PC-9 (cell line): ENCODE measurements around the gene ZCCHC14. TPM values are rescaled to one million over a fixed set of nuclear protein-coding genes. Genes with fewer than 3 reads are reported as not detected.

Source experiments
- BruUV-seq: library from RNA; stranded (reverse); fragments of 400-500 nt; replicated peaks from 2 replicates; lab custom pipeline; 2021; lab: Mats Ljungman, UMichigan
- CTCF ChIA-PET: fragments of 300-600 bp; sonication (Branson Sonifier 250); formaldehyde crosslinking; loops from one replicate; lab custom pipeline; 2022; ENCODE audit warnings: antibody characterized with exemption; lab: Charles Lee
- POLR2A ChIA-PET: fragments of 300-600 bp; sonication (Branson Sonifier 250); formaldehyde crosslinking; loops from one replicate; lab custom pipeline; 2022; ENCODE audit warnings: antibody characterized with exemption; ENCODE audit not compliant: unreplicated experiment; lab: Charles Lee
- DNase-seq, 2 experiments: peaks; one replicate each; pipeline versions ENCODE4 v3.0.0 to v3.0.0-alpha.2; 2015 to 2022; ENCODE audit warnings: mixed read lengths in 1 of 2
- H2AFZ ChIP-seq: fragments of 200-600 bp; sonication (generic); 2 replicates; pipeline ENCODE4 v1.8.1; 2017; ENCODE audit warnings: antibody characterized with exemption
- H3F3A ChIP-seq: fragments of 200-600 bp; sonication (generic); 2 replicates; pipeline ENCODE4 v1.8.1; 2017; ENCODE audit warnings: antibody characterized with exemption, mild to moderate bottlenecking, low read depth; ENCODE audit not compliant: insufficient read depth
- H3K27ac ChIP-seq: fragments of 200-600 bp; sonication (generic); 2 replicates; pipeline ENCODE4 v1.6.1; 2016; ENCODE audit warnings: mixed run types
- H3K27me3 ChIP-seq: fragments of 200-600 bp; sonication (generic); 2 replicates; pipeline ENCODE4 v1.6.1; 2016; ENCODE audit warnings: low read depth, mixed run types; ENCODE audit not compliant: insufficient read depth
- H3K36me3 ChIP-seq: fragments of 200-600 bp; sonication (generic); 2 replicates; pipeline ENCODE4 v1.6.1; 2016; ENCODE audit warnings: low read depth, mixed run types
- H3K4me1 ChIP-seq: fragments of 200-600 bp; sonication (generic); replicated peaks from 2 replicates; pipeline ENCODE4 v1.6.1; 2016; ENCODE audit warnings: mixed run types; ENCODE audit not compliant: insufficient read depth
- H3K4me2 ChIP-seq: fragments of 200-600 bp; sonication (generic); 2 replicates; pipeline ENCODE4 v1.6.1; 2017; ENCODE audit warnings: mixed run types
- H3K4me3 ChIP-seq: fragments of 200-600 bp; sonication (generic); 2 replicates; pipeline ENCODE4 v1.6.1; 2016; ENCODE audit warnings: mixed run types
- H3K79me2 ChIP-seq: fragments of 200-600 bp; sonication (generic); 2 replicates; pipeline ENCODE4 v1.6.1; 2017; ENCODE audit warnings: low read depth, mixed run types
- H3K9me2 ChIP-seq: fragments of 200-600 bp; sonication (generic); 2 replicates; pipeline ENCODE4 v1.8.1; 2017; ENCODE audit warnings: mild to moderate bottlenecking; ENCODE audit not compliant: insufficient read depth
- H3K9me3 ChIP-seq: fragments of 200-600 bp; sonication (generic); 2 replicates; pipeline ENCODE4 v1.8.1; 2016; ENCODE audit warnings: low read depth; ENCODE audit not compliant: insufficient read depth
- H4K20me1 ChIP-seq: fragments of 200-600 bp; sonication (generic); 2 replicates; pipeline ENCODE4 v1.8.1; 2017; ENCODE audit not compliant: insufficient read depth
- EZH2 ChIP-seq: fragments of 200-600 bp; sonication (generic); IDR thresholded peaks from 2 replicates; pipeline ENCODE4 v1.8.0; 2017; ENCODE audit warnings: antibody characterized with exemption, low read depth
- intact Hi-C: fragments of 100-400 bp; cut with micrococcal nuclease; formaldehyde crosslinking; loops from one replicate; pipeline ENCODE4 v1.10.0; 2022; ENCODE audit not compliant: unreplicated experiment
- total RNA-seq: library from RNA; stranded (reverse); gene quantifications from 2 replicates; pipeline ENCODE4 v1.2.3, GENCODE V29; 2021
- TF ChIP-seq, protein P1 (sequence below): fragments of 200-600 bp; sonication (generic); conservative IDR thresholded peaks from 2 replicates; pipeline ENCODE4 v1.6.1; 2017; ENCODE audit warnings: mixed run types, antibody characterized with exemption, mild to moderate bottlenecking, moderate library complexity

Gene ZCCHC14
- total RNA-seq, 1 experiment from 2014 or later = 17.9 TPM

DNA sequence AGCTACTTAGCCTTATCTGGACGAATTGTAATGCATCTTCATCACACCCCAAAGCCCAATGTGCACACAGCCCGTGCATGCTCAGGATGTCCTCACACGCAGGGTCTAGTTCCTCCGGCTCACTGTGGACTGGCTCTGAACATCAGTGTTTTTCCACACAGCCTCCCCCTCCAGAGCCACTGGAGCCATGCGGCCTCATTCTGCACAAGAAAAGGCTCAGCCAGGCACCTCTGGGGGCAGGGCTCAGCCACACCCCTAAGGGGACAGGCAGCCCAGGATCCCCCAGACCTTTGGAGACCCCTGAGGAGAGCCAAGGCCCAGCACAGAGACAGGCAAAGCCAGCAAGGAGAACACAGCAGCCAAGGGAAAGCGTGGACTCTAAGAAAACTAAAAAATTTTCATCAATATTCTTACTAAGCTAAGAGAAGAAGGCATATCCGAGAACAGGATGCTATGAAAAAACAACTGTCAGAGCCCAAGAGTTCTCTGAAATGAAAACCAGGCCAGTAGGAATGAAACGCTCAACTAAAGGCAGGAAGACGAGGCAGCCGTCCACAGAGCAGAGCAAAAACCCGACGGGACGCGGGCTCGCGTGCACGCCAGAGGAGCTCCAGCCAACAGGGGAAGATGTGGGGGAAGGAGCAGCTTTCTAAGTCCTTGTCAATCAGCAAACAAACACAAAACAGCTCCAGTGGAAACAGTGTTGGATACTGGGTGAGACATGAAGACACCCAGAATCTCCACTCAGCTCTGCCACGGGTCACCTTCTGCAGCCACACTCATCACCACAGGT is 66.2 kb downstream of the ZCCHC14 start:
- peaks cover 5% of the 10 kb centered on the region for H4K20me1 ChIP-seq
- intact Hi-C loops = no loop called here
- H3K27ac ChIP-seq = no peak overlapping the region
- no peaks in the 10 kb centered on the region for H3K79me2 ChIP-seq
- H3F3A ChIP-seq = no peaks in the 10 kb centered on the region
- no peaks in the 10 kb centered on the region for H3K27me3 ChIP-seq
- no peak overlapping the region for H3K4me2 ChIP-seq
- no peaks in the 10 kb centered on the region for H3K9me3 ChIP-seq
- CTCF ChIA-PET = no interaction called here
- no TSS peak for BruUV-seq
- no peaks in the 10 kb centered on the region for H3K36me3 ChIP-seq
- no peaks in the 10 kb centered on the region for H3K9me2 ChIP-seq
- no peak overlapping the region for H2AFZ ChIP-seq
- POLR2A ChIA-PET = no interaction called here
- TF ChIP-seq EZH2 = no peak
- TF ChIP-seq, protein P1, sequence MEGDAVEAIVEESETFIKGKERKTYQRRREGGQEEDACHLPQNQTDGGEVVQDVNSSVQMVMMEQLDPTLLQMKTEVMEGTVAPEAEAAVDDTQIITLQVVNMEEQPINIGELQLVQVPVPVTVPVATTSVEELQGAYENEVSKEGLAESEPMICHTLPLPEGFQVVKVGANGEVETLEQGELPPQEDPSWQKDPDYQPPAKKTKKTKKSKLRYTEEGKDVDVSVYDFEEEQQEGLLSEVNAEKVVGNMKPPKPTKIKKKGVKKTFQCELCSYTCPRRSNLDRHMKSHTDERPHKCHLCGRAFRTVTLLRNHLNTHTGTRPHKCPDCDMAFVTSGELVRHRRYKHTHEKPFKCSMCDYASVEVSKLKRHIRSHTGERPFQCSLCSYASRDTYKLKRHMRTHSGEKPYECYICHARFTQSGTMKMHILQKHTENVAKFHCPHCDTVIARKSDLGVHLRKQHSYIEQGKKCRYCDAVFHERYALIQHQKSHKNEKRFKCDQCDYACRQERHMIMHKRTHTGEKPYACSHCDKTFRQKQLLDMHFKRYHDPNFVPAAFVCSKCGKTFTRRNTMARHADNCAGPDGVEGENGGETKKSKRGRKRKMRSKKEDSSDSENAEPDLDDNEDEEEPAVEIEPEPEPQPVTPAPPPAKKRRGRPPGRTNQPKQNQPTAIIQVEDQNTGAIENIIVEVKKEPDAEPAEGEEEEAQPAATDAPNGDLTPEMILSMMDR = no peak
- H3K4me3 ChIP-seq = no peak overlapping the region
- no peaks in the 10 kb centered on the region for H3K4me1 ChIP-seq
- DNase-seq = no peak

DNA sequence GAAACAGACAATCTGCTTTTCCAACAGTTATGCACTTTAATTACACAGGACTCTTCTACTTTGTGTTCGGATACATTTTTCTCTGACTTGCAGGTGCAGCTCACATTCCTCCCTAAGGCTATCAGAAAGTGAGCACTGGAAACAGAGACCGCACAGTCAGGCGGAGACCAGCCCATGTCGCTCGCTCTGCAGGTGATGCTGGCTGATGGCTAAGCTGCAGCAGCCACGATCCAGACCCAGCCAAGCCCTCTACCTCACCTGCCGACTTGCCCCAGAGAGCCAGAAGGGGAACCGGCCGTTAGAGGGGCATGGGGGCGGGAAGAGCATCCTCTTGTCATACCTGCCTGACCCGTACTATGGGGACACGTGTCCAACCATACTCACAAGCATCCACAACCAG is 66.9 kb downstream of the ZCCHC14 start:
- Histone ChIP-seq H2AFZ (no peak overlapping the region), H3K27ac (no peak overlapping the region), H3K4me3 (no peak overlapping the region), H3K4me2 (no peak overlapping the region), H3K79me2 (no peaks in the 10 kb centered on the region), H3K4me1 (no peaks in the 10 kb centered on the region), H3K36me3 (no peaks in the 10 kb centered on the region), H3K9me3 (no peaks in the 10 kb centered on the region), H3K9me2 (no peaks in the 10 kb centered on the region), H3K27me3 (no peaks in the 10 kb centered on the region), H3F3A (no peaks in the 10 kb centered on the region), H4K20me1 (peaks cover 5% of the 10 kb centered on the region)
- no peak for DNase-seq
- no peak for TF ChIP-seq EZH2
- TF ChIP-seq, protein P1 = no peak
- POLR2A ChIA-PET = no interaction called here
- intact Hi-C loops = no loop called here
- BruUV-seq = no TSS peak
- CTCF ChIA-PET = interaction anchor here (0.7 kb wide), 1 partner anchor 47 kb away, joined by 4 read pairs; no protein-coding TSS in a partner anchor

DNA sequence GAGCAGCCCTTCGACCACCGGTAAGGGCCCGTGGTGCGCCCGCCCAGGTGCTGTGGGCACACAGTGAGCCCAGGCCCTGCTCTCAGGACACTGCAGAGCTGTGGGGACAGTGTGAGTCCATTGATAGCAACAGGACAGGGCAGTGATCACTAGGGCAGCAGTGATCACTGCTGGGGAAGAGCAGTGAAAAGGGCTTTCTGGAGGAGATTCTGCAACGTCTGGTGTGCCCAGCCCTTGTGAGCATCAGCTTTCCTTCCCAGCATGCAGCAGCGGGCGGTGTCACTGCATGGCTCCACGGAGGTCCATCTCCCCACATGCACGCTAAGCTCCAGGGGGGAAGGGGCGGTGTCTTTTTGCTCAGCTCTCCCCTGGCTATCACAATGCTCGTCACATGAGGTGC is 68.6 kb downstream of the ZCCHC14 start:
- Histone ChIP-seq H3K27me3 (no peaks in the 10 kb centered on the region), H3K4me1 (no peaks in the 10 kb centered on the region), H3F3A (no peaks in the 10 kb centered on the region), H3K9me2 (no peaks in the 10 kb centered on the region), H3K36me3 (no peaks in the 10 kb centered on the region), H3K4me2 (no peak overlapping the region), H3K27ac (no peak overlapping the region), H4K20me1 (peaks cover 5% of the 10 kb centered on the region), H3K9me3 (no peaks in the 10 kb centered on the region), H3K79me2 (no peaks in the 10 kb centered on the region), H2AFZ (no peak overlapping the region), H3K4me3 (no peak overlapping the region)
- BruUV-seq = no TSS peak
- intact Hi-C loops = no loop called here
- DNase-seq = no peak
- TF ChIP-seq, protein P1 = no peak
- TF ChIP-seq EZH2 = no peak
- ChIA-PET CTCF (no interaction called here), POLR2A (no interaction called here)
